NCI-H2196 (cell line): ENCODE results near the gene RASGEF1B.

Experiments
- DNase-seq: peaks from one replicate; lab custom pipeline; 2025; ENCODE audit not compliant: unreplicated experiment; lab: John Stamatoyannopoulos, UW

RASGEF1B gene

GRCh38 chr4:81466841-81467671, 4.7 kb downstream of the RASGEF1B start:
- DNase-seq = peak; percentile 46

GRCh38 chr4:81465406-81466340, 6.0 kb downstream of the RASGEF1B start:
- peak; percentile 28 for DNase-seq

- no peak for DNase-seq
Observed at GRCh38 chr4:81460834-81461233, 10.9 kb downstream of the RASGEF1B start.

- DNase-seq = no peak
Observed at GRCh38 chr4:81460191-81460701, 11.5 kb downstream of the RASGEF1B start.

- DNase-seq = no peak
Observed at GRCh38 chr4:81459228-81459627, 12.5 kb downstream of the RASGEF1B start.

- no peak for DNase-seq
Observed at GRCh38 chr4:81457921-81458520, 13.7 kb downstream of the RASGEF1B start.

- no peak for DNase-seq
Observed at GRCh38 chr4:81457345-81457744, 14.4 kb downstream of the RASGEF1B start.

GRCh38 chr4:81455897-81456296, 15.8 kb downstream of the RASGEF1B start:
- DNase-seq = no peak

- no peak for DNase-seq
Observed at GRCh38 chr4:81454948-81455347, 16.8 kb downstream of the RASGEF1B start.

- no peak for DNase-seq
Observed at GRCh38 chr4:81454499-81454898, 17.2 kb downstream of the RASGEF1B start.

- DNase-seq = no peak
Observed at GRCh38 chr4:81453024-81453423, 18.7 kb downstream of the RASGEF1B start.

- no peak for DNase-seq
Observed at GRCh38 chr4:81452452-81453006, 19.2 kb downstream of the RASGEF1B start.

GRCh38 chr4:81449015-81449414, 22.7 kb downstream of the RASGEF1B start:
- no peak for DNase-seq

- peak; percentile 8 for DNase-seq
Observed at GRCh38 chr4:81447566-81448229, 24.0 kb downstream of the RASGEF1B start.

- DNase-seq = no peak
Observed at GRCh38 chr4:81446634-81447033, 25.1 kb downstream of the RASGEF1B start.

GRCh38 chr4:81445196-81445595, 26.5 kb downstream of the RASGEF1B start:
- DNase-seq = no peak

- DNase-seq = no peak
Observed at GRCh38 chr4:81442484-81443085, 29.1 kb downstream of the RASGEF1B start.

- DNase-seq = no peak
Observed at GRCh38 chr4:81440949-81441348, 30.8 kb downstream of the RASGEF1B start.

- no peak for DNase-seq
Observed at GRCh38 chr4:81436941-81437574, 34.6 kb downstream of the RASGEF1B start.

GRCh38 chr4:81436096-81436495, 35.6 kb downstream of the RASGEF1B start:
- no peak for DNase-seq
